Skeletal muscle satellite cell (primary cell): ENCODE results near the gene AMN1.
"Not testable (repeated sequence)": the region's sequence is repeated elsewhere in the genome, so short reads cannot be mapped to it uniquely, and the experiment has no call there.

Experiments used
- H3K27me3 ChIP-seq: 2 replicates; pipeline ENCODE4 v1.7.0; 2013; ENCODE audit warnings: low read length; ENCODE audit not compliant: control insufficient read depth, insufficient read depth
- H3K36me3 ChIP-seq: 2 replicates; pipeline ENCODE4 v1.7.0; 2013; ENCODE audit warnings: mild to moderate bottlenecking, control low read depth, low read length; ENCODE audit not compliant: insufficient read depth
- H3K4me1 ChIP-seq: 2 replicates; pipeline ENCODE4 v1.7.0; 2013; ENCODE audit warnings: low read length; ENCODE audit not compliant: control insufficient read depth, insufficient read depth
- H3K4me2 ChIP-seq: 2 replicates; pipeline ENCODE4 v1.7.0; 2013; ENCODE audit warnings: mild to moderate bottlenecking, low read length
- H3K4me3 ChIP-seq: 2 replicates; pipeline ENCODE4 v1.7.0; 2013; ENCODE audit warnings: low read length
- H3K9ac ChIP-seq: 2 replicates; pipeline ENCODE4 v1.7.0; 2013; ENCODE audit warnings: mild to moderate bottlenecking, low read depth, low read length, moderate library complexity
- H3K9me3 ChIP-seq: replicated peaks from 2 replicates; pipeline ENCODE4 v1.7.0; 2013; ENCODE audit warnings: mild to moderate bottlenecking, control low read depth, low read length

AMN1 gene

DNA sequence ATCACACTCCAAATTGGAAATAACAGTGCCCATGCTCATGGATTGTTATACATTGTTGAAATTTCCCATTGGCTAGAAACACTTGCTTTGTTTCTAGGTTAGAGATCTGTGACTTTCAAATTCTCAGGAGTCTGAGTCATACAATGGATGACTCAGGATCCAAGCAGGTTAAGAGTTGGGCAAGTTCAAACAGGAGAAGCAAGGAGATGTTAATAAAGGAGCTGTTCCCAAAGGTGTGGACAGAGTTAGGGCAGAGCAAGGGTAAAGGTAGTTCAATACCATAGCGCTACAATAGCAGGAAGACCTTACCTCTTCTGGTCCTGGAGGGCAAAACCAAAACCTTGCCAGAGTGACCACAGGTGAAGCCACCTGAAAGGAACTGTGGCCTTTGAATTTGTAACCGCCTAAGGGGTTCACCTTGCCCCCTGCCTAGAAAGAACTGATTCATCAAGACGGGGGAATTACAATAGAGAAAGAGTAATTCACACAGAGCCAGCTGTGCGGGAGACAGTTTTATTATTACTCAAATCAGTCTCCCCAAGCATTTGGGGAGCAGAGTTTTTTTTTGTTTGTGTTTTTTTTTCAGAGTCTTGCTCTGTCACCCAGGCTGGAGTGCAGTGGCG lies 4.2 kb upstream of the AMN1 start:
- no peaks in the 10 kb centered on the region for H3K36me3 ChIP-seq
- H3K27me3 ChIP-seq = no peaks in the 10 kb centered on the region
- no peak overlapping the region for H3K4me3 ChIP-seq
- H3K9me3 ChIP-seq = no peaks in the 10 kb centered on the region
- H3K4me1 ChIP-seq = peaks cover 45% of the 10 kb centered on the region
- no peak overlapping the region for H3K4me2 ChIP-seq
- no peak overlapping the region for H3K9ac ChIP-seq

- not testable (repeated sequence) for H3K4me2 ChIP-seq, H3K9me3 ChIP-seq, H3K36me3 ChIP-seq, H3K27me3 ChIP-seq, H3K9ac ChIP-seq, H3K4me3 ChIP-seq
- peaks cover 42% of the 10 kb centered on the region for H3K4me1 ChIP-seq
Observed at GRCh38 chr12:31731203-31731602, 2.4 kb upstream of the AMN1 start.

GRCh38 chr12:31729705-31730104 lies 884 bp upstream of the AMN1 start:
- Histone ChIP-seq H3K9ac (peak overlapping the region; percentile 84), H3K4me2 (peak overlapping the region; percentile 88), H3K36me3 (no peaks in the 10 kb centered on the region), H3K4me3 (peak overlapping the region; percentile 80), H3K27me3 (no peaks in the 10 kb centered on the region), H3K9me3 (no peaks in the 10 kb centered on the region), H3K4me1 (peaks cover 42% of the 10 kb centered on the region)

GRCh38 chr12:31728289-31728916 lies 418 bp downstream of the AMN1 start:
- no peaks in the 10 kb centered on the region for H3K9me3 ChIP-seq
- no peaks in the 10 kb centered on the region for H3K27me3 ChIP-seq
- H3K36me3 ChIP-seq = no peaks in the 10 kb centered on the region
- peaks cover 33% of the 10 kb centered on the region for H3K4me1 ChIP-seq
- peak overlapping the region; percentile 80 for H3K4me3 ChIP-seq
- H3K9ac ChIP-seq = peak overlapping the region; percentile 84
- peak overlapping the region; percentile 88 for H3K4me2 ChIP-seq

DNA sequence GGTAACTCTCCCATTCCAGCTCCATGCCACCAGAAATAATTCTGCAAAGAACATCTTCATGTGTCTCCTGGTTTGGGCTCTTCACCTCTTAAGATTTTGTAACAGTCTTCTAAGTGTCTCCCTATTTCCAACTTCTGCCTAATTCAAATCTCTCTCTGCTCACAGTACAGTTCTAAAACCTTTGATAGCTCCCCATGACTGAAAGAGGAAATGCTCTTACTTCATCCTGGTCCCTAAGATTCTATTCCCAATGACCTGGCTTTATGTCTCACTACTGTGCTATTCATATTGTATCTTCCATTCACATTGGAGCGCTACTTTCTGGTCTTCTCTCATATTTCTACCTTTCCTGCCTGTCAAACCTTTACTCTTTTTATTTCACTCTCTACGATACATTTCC lies 1.6 kb downstream of the AMN1 start:
- H3K9ac ChIP-seq = no peak overlapping the region
- H3K9me3 ChIP-seq = no peaks in the 10 kb centered on the region
- H3K36me3 ChIP-seq = no peaks in the 10 kb centered on the region
- H3K27me3 ChIP-seq = no peaks in the 10 kb centered on the region
- no peak overlapping the region for H3K4me3 ChIP-seq
- H3K4me2 ChIP-seq = no peak overlapping the region
- H3K4me1 ChIP-seq = peaks cover 22% of the 10 kb centered on the region

DNA sequence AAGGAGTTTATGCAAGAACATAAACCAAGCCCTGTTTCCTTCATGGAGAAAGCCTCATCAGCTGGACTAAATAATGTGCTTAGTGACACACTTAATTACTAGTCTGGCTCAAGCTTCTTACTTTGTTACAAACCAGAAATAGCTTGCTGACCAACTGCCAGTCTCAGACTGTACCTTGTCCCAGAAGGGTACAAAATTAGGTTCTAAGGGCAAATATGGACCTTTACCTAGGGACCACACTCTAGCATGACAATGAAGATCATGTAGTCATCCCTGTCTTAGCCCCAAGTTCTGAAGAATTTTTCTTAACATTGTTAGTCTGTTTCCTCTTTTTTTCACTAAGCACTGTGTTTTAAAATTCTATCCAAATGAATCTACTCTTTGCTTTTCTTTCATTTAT lies 2.2 kb downstream of the AMN1 start:
- Histone ChIP-seq H3K27me3 (no peaks in the 10 kb centered on the region), H3K9ac (no peak overlapping the region), H3K4me1 (peaks cover 17% of the 10 kb centered on the region), H3K36me3 (no peaks in the 10 kb centered on the region), H3K4me3 (no peak overlapping the region), H3K4me2 (no peak overlapping the region), H3K9me3 (no peaks in the 10 kb centered on the region)

DNA sequence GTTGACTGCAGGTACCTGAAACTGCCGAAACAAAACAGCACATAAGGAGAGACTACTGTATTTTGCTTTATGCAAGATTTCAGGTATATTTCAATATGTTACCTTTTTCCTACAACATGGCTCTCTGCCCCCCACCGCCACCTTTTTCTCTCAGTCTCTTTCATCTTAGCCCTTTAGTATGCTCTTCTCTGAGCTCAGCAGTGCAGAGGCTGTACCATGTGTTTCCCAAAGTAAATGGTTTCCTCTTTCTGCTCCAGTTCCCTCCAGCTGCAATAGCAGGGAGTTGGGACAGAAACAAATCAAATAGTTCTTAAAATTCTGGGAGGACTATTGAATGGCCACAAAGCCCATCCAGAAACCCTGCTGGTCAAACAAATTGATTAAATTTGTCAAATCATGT lies 4.3 kb downstream of the AMN1 start:
- no peaks in the 10 kb centered on the region for H3K27me3 ChIP-seq
- H3K4me1 ChIP-seq = peaks cover 9% of the 10 kb centered on the region
- H3K9me3 ChIP-seq = no peaks in the 10 kb centered on the region
- H3K4me2 ChIP-seq = no peak overlapping the region
- H3K4me3 ChIP-seq = no peak overlapping the region
- no peaks in the 10 kb centered on the region for H3K36me3 ChIP-seq
- no peak overlapping the region for H3K9ac ChIP-seq

- no peaks in the 10 kb centered on the region for H3K9me3 ChIP-seq
- H3K36me3 ChIP-seq = no peaks in the 10 kb centered on the region
- no peak overlapping the region for H3K9ac ChIP-seq
- no peak overlapping the region for H3K4me3 ChIP-seq
- H3K27me3 ChIP-seq = no peaks in the 10 kb centered on the region
- H3K4me1 ChIP-seq = no peaks in the 10 kb centered on the region
- no peak overlapping the region for H3K4me2 ChIP-seq
Observed at GRCh38 chr12:31722580-31722979, 6.2 kb downstream of the AMN1 start.

- H3K27me3 ChIP-seq, H3K4me2 ChIP-seq, H3K9me3 ChIP-seq, H3K4me1 ChIP-seq, H3K9ac ChIP-seq, H3K36me3 ChIP-seq, H3K4me3 ChIP-seq: not testable (repeated sequence)
Observed at GRCh38 chr12:31718542-31719198, 10.2 kb downstream of the AMN1 start.

DNA sequence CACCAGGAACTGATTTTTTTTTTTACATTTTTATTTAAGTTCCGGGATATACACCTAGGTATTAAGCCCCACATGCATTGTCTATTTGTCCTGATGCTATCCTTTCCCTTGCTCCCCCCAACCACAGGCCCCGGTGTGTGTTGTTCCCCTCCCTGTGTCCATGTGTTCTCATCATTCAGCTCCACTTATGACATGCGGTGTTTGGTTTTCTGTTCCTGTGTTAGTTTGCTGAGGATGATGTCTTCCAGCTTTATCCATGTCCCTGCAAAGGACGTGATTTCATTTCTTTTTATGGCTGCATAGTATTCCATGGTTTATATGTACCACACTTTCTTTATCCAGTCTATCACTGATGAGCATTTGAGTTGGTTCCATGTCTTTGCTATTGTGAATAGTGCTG lies 11.8 kb downstream of the AMN1 start:
- H3K9ac ChIP-seq, H3K4me1 ChIP-seq, H3K4me2 ChIP-seq, H3K9me3 ChIP-seq, H3K4me3 ChIP-seq, H3K27me3 ChIP-seq, H3K36me3 ChIP-seq: not testable (repeated sequence)

DNA sequence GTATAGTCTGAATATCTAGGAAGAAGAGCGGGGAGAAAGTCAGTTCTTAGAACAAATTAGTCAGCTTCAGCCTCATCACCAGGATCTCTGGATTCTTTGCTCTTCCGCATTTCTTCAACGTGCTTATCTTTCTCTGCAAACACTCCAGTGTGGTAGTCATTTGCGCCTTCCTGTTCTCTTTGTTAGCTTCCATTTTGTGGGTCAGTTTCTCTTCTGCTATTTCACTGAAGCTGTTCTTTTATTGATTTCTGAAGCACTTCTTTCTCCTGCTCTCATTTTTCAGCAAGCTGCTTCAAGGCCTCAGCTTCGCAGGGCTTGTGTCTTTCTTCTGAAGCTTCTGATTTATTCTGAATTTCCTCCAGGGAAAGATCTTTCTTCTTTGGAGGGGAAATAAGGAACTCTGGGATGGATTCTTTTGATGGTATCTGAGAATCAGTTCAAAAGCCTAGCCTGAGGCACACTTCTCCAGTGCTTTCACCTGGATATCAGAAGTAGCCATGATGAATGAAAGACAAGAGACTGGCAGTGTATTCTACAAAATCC lies 13.5 kb downstream of the AMN1 start:
- Histone ChIP-seq H3K9me3 (no peaks in the 10 kb centered on the region), H3K4me2 (no peak overlapping the region), H3K4me1 (no peaks in the 10 kb centered on the region), H3K36me3 (no peaks in the 10 kb centered on the region), H3K9ac (no peak overlapping the region), H3K4me3 (no peak overlapping the region), H3K27me3 (no peaks in the 10 kb centered on the region)
